Measurements from ENCODE around the gene ALPI. TPM values are rescaled to one million over a fixed set of nuclear protein-coding genes. Genes with fewer than 3 reads are reported as not detected.

The ALPI gene
- total RNA-seq, 2 experiments from 2014 or later: not detected

- no peaks in the 10 kb centered on the region for H4K20me1 ChIP-seq (ENCODE audit: insufficient read depth, low read length)
- H3K27ac ChIP-seq (ENCODE audit: low read depth, low read length, poor library complexity, severe bottlenecking): no peak overlapping the region
- H2AFZ ChIP-seq (ENCODE audit: low read length): no peak overlapping the region
- BruUV-seq (replicated peaks): no TSS peak
- no peak for DNase-seq (ENCODE audit: low spot score)
- no peaks in the 10 kb centered on the region for H3K36me3 ChIP-seq (ENCODE audit: insufficient read depth, low read length)
- intact Hi-C loops (cut with micrococcal nuclease; ENCODE audit: unreplicated experiment): no loop called here
- H3K4me1 ChIP-seq (ENCODE audit: insufficient read depth, low read length, poor library complexity, severe bottlenecking): no peaks in the 10 kb centered on the region
- H3K4me3 ChIP-seq (ENCODE audit: low read depth, low read length, poor library complexity, severe bottlenecking): no peak overlapping the region
- no peak for TF ChIP-seq EZH2phosphoT487 (IDR thresholded peaks at IDR 0.05; ENCODE audit: borderline replicate concordance, low read depth, low read length)
- TF ChIP-seq, protein P1, sequence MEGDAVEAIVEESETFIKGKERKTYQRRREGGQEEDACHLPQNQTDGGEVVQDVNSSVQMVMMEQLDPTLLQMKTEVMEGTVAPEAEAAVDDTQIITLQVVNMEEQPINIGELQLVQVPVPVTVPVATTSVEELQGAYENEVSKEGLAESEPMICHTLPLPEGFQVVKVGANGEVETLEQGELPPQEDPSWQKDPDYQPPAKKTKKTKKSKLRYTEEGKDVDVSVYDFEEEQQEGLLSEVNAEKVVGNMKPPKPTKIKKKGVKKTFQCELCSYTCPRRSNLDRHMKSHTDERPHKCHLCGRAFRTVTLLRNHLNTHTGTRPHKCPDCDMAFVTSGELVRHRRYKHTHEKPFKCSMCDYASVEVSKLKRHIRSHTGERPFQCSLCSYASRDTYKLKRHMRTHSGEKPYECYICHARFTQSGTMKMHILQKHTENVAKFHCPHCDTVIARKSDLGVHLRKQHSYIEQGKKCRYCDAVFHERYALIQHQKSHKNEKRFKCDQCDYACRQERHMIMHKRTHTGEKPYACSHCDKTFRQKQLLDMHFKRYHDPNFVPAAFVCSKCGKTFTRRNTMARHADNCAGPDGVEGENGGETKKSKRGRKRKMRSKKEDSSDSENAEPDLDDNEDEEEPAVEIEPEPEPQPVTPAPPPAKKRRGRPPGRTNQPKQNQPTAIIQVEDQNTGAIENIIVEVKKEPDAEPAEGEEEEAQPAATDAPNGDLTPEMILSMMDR (conservative IDR thresholded peaks at IDR 0.05; ENCODE audit: low read length): no peak
- CTCF ChIA-PET (ENCODE audit: unreplicated experiment): no interaction called here
- H3K9me2 ChIP-seq (ENCODE audit: insufficient read depth, low read length): no peaks in the 10 kb centered on the region
- POLR2A ChIA-PET: interaction anchor here (0.7 kb wide), 1 partner anchor 1813 kb away, joined by 3 read pairs; no protein-coding TSS in a partner anchor
- H3K4me2 ChIP-seq (ENCODE audit: low read length): no peak overlapping the region
- no peaks in the 10 kb centered on the region for H3K9me3 ChIP-seq (ENCODE audit: low read length)
- no peaks in the 10 kb centered on the region for H3K79me2 ChIP-seq (ENCODE audit: insufficient read depth, low read depth, low read length)
Observed at GRCh38 chr2:232490221-232491138, 34.5 kb downstream of the ALPI start.

GRCh38 chr2:232491139-232491780 is 35.3 kb downstream of the ALPI start:
- Histone ChIP-seq H3K4me2 (ENCODE audit: low read length) (no peak overlapping the region), H4K20me1 (ENCODE audit: insufficient read depth, low read length) (no peaks in the 10 kb centered on the region), H3K27ac (ENCODE audit: low read depth, low read length, poor library complexity, severe bottlenecking) (no peak overlapping the region), H3K4me1 (ENCODE audit: insufficient read depth, low read length, poor library complexity, severe bottlenecking) (no peaks in the 10 kb centered on the region), H3K4me3 (ENCODE audit: low read depth, low read length, poor library complexity, severe bottlenecking) (no peak overlapping the region), H3K36me3 (ENCODE audit: insufficient read depth, low read length) (no peaks in the 10 kb centered on the region), H3K9me2 (ENCODE audit: insufficient read depth, low read length) (no peaks in the 10 kb centered on the region), H2AFZ (ENCODE audit: low read length) (no peak overlapping the region), H3K79me2 (ENCODE audit: insufficient read depth, low read depth, low read length) (no peaks in the 10 kb centered on the region), H3K9me3 (ENCODE audit: low read length) (no peaks in the 10 kb centered on the region)
- intact Hi-C loops (cut with micrococcal nuclease; ENCODE audit: unreplicated experiment): no loop called here
- ChIA-PET POLR2A (interaction anchor here (0.7 kb wide), 1 partner anchor 1814 kb away, joined by 3 read pairs; no protein-coding TSS in a partner anchor), CTCF (ENCODE audit: unreplicated experiment) (no interaction called here)
- BruUV-seq (replicated peaks): no TSS peak
- DNase-seq (ENCODE audit: low spot score): no peak
- TF ChIP-seq EZH2phosphoT487 (IDR thresholded peaks at IDR 0.05; ENCODE audit: borderline replicate concordance, low read depth, low read length): no peak
- TF ChIP-seq, protein P1 (conservative IDR thresholded peaks at IDR 0.05; ENCODE audit: low read length): no peak

Data from OCI-LY7 (cell line).